NCI-H82 treated with DMSO at 0.1 percent for 48 hours (cell line): Measurements from ENCODE around the gene TTC7B.

Experiments used
- DNase-seq: peaks from one replicate; lab custom pipeline; 2025; ENCODE audit not compliant: unreplicated experiment; lab: John Stamatoyannopoulos, UW

Gene TTC7B

DNA sequence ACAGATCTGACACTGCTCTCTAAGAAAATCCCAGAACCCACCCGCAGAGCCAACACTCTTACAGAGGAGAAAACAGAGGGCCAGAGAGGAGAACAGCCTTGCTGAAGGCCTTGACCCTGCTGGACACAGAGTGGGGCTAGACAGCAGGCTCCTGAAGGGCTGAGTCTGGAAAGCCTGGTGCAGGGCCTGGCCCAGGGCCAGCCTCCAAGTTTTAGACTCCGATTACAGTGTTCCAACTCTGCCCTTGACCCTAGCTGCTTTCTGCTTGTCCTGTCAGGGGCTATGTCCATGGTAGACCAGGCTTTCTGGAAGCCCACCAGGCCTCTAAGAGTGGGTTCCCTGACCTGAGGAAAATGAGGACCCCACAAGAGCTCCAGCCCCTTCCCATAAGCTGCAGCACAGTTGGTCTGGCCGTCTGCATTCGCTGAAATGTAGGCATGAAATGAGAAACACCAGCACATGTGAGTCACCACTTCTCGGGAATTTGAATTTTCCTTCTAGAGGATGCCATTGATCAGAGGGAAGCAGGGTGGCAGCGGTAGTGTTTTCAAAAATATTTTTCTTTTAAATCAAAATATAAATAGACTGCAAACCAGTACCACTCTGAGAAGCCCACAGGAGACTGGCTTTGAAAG, 265.0 kb downstream of the TTC7B start:
- DNase-seq: no peak

DNA sequence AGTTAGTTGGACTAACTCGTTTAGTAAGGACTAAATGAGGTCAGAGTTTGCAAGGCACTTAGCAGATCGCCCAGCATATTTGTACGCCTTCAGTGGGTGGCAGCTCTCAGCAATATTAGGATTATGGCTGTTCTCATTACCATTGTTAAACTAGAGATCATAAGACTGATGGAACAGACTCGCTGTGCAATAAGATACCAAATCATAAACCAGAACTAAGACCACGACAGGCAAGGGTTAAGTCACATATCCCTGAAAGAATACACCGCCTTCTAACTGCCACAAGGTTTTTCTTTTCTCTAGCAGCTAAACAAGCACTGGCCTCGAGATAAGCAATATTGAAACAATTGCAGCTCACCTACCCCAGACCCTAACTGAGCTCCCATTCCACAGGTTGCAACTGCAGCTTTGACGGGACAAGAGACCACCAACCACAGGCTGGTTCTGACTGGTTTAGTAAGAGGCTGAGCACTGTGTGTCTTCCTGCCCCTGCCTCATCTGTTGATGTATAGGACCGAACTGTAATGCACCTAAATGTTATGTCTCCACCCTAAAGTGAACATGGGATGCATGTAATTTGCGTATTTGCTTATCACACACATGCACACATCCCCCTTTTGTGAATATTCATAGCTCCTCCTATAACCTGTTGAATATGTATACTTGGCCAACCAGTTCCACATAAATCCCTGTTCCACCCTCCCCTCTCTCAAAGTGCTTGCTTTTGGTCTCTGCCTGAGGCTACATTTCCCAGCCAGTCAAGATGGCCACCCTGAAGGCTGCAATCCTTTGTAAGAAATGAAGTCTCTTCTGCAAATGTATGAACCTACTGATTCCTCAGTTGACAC, 266.2 kb downstream of the TTC7B start:
- no peak for DNase-seq

DNA sequence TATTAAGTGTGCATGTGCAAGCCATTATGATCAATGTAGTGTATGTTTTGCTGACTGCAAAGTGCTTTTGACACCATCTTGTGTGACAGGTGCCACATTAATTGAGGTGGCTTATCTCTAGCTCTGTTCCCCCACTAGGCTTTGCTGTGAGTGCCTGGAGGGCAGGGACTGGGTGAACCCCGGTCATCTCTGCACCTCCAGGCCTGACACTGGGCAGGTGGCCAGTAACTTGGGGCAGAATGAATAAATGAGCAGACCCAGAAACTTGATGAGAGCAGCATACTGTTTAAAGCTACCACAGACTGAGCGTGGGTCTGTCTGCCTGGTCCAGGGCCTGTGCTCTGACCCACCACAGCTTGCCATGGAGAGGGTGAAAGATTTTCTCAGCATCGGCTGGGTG, 267.8 kb downstream of the TTC7B start:
- no peak for DNase-seq

DNA sequence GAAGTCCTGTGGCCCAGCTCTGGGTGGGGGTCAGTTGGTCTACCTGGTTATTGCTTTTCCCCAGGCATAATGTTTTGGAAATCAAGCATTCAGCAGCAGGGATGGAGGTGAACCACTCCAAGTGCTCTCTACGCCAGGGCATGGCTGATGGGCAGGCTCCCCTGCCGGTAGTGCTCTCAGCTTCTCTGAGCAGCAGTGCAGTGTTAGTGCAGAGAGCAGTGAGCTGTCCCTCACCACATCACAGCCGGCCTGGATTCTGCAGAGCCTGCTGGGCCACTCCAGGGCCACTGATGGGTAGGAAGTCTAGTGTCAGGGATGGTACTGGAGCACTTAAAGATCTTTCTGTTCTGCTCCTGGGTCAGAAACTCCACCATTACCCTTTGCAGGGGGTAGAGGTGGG, 268.3 kb downstream of the TTC7B start:
- no peak for DNase-seq

DNA sequence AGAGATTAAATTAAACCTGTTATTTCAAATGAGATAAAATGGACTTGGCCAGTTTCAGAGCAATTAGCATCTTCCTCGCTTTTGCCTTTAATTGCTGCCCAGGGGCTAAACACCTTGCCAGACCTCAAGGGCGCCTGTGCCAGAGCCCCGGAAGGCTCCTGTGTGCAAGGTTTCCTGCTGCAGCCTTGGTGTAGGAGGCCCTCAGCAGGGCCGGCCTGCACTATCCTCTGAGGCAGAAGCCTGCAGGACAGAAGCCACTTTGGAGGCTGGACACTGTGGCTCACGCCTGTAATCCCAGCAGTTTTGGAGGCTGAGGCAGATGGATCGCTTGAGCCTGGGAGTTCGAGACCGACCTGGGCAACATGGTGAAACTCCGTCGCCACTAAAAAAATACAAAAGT, 269.0 kb downstream of the TTC7B start:
- no peak for DNase-seq

DNA sequence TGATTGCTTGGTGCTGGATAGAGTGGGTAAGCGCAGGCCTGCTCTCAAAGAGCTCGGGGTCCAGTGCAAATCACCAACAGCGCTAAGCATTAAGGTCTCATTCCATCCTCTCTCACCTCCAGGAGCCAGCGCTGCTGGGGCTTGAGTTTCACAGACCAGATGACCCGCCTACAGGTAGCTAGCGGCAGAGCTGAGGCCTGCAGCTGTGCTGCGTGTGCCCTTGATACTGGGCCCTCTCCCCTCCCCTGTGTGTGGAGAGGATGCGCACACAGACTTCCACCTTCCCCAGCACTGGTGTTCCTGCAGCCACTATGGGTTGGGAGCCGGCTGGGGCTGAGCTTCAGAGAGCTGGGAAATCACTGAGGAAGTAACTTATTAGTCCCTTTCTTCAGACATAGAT, 269.5 kb downstream of the TTC7B start:
- no peak for DNase-seq

DNA sequence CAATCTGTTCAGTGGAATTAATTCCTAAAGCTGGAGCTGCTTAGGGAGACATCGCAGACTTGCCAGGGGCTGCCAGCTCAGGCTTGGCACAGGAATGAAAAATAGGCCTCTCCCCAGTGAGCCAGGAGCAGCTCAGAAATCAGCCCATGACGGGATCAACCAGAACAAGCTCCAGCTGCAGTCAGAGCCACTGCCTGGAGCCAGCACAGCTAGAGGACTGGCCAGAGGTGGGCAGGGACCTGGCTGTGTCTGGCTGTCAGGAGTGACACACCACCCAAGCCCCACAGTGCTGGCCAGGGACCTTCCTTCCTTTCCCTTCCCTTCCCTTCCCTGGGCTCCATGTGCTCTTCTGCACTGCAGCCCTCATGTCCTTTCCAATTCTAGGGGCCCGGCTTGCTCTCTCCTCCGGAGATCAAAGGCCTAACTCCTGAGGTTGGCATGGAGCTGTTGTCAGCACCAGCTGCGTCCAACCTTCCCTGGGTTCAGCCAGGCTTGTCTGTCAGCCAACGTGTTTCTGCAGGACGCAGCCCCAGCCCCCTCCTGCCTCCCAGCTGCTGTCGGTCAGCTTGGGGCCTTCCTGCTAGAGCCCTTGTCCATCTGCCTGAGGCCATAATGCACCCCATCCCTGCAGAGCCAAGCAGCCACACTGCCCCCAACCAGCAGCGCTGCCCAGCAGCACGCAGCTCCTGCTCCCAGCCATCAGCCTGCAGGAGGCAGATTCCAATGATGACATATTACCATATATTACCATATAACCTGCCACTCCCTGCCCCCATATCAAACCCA, 270.1 kb downstream of the TTC7B start:
- DNase-seq: no peak

DNA sequence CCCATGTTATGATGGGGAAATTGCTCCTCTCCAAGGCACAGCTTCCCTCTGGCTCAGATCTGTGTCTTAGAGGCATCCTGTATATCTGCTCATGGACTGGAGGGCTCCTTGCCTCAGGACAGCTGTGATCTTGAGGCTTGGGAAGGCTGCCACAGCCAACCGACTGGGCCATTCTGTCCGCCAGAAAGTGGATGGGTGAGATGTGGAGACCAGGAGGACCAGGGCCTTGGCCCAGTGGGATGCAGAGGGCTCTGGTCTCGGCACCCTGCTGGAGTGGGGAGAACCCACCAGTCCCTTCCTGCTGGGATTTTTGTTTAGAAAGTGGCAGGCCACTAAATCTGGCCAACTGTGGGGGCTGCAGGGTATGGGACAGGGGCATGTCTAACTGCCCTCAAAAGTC, 270.8 kb downstream of the TTC7B start:
- no peak for DNase-seq

DNA sequence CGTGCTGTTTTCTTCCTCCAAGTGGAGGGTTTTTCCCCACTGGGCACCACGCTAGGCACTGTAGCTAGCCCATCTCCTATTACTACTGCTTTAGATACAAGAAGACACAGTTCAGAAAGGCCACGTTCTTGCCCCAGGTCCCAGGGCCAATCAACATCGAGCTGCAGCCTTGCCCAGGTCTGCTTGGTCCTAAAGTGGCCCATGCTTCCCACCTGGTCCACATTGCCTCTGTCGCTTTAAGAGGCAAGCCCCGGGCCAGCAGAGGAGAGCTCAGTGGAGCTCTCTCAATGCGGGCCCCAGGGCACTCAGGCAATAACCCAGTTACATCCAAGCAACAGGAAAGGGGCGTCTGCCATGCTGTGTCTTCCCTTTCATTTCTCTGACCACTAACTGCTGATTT, 271.3 kb downstream of the TTC7B start:
- DNase-seq: no peak

DNA sequence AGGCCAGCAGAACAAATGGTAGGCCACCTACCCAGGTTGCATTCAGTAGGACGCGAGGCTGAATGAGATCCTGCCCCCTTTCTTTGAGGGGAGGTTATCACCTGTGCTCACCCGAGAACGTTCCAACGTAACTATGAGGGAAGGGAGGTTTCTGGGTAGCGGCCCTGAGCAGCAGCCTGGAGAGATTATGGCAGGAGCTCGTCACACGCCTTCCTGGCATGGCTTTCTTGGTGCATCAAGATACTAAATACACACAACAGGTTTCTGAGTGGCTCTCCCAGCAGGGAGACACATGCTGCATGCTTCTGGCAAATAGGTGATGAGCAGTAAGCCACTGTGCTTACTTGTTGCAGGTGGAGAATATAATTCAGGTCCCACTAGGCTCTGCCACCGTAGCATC, 271.7 kb downstream of the TTC7B start:
- no peak for DNase-seq

DNA sequence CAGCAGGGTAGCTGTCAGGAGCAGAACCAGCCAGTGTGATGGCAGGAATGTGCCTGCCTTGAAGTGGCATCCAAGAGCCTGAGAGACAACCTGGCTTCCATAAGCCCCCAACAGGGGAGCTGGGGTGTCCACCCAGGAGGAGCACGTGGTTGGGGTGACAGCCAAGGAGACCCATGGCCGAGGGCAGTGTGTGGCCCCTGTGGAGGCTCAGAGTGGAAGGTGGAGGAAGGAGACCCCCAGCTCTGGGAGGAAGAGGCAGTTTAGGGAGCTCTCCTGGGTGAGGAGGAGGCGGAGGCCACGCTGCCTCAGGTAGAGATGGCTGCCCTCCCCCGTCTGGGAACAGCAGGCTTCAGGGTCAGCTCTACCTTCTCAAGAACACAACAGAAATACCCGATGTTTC, 272.4 kb downstream of the TTC7B start:
- no peak for DNase-seq

DNA sequence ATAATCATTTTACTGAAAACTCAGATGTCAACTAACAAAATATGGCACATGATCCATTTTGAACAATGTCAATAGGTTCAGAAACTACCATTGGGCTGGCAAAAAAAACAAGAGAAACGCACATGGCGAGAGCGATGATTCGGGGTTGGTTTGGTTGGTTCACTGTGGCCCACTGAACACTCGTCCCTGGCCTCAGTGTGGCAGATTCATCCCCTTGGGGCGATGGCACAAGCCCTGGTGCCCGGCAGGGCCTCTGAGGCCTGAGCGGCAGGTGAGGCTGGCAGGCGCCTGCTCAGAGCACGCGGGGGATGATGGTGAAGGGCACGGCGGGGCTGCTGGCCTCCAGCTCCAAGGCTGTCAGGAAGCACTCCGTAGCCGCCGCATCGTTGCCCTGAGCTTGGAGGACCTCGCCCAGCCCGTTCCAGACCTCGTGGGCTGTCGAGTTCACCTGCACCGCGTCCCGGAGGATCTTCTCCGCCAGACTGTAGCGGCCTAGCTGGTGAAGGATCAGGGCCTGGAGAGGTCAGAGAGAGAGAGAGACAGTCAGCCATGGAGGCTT, 275.1 kb downstream of the TTC7B start:
- DNase-seq: no peak

DNA sequence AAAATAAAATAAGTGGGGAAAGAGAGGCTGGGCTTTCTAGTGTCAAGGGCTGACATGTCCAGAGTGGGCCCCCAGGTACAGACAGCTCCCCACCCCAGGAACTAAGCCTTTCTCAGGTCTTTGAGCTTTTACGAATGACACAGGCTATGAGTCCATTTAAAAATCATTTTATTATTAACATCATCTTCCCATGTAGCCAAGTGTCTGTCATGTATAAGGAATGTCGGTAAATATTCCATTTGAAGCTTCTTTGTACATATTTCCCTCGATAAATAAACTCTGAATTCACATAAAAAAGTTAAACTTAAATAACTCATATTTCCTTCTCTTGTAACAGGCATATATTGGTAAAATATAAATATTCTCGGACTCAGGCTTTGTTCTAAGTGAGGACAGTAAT, 275.8 kb downstream of the TTC7B start:
- no peak for DNase-seq

DNA sequence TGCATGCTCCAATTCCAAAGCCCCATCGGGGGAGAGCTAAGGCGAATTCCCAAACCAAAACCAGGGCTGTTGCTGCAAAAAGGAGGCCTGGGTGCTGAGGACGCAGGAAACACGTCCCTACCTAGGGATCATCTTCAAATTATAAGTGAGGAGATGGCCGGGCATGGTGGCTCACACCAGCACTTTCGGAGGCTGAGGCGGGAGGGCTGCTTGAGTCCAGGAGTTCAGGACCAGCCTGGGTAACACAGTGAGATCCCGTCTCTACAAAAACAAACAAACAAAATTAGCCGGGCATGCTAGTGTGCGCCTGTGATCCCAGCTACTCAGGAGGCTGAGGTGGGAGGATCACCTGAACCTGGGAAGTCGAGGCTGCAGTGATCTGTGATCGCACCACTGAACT, 276.2 kb downstream of the TTC7B start:
- no peak for DNase-seq

DNA sequence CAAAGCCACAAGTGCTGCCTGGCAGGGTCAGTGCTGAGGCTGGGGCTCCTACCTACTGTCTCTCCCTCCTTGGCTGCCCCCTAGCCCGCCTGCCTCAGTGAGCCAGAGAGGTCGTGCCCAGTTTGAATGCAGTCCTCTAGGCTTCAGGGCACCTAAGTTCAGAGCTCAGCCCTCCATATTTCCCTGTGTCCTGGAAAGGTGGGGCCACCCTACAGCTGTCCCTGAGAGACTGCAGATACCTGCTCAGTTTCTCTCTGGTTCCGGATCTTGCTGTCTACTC, 276.8 kb downstream of the TTC7B start:
- no peak for DNase-seq

DNA sequence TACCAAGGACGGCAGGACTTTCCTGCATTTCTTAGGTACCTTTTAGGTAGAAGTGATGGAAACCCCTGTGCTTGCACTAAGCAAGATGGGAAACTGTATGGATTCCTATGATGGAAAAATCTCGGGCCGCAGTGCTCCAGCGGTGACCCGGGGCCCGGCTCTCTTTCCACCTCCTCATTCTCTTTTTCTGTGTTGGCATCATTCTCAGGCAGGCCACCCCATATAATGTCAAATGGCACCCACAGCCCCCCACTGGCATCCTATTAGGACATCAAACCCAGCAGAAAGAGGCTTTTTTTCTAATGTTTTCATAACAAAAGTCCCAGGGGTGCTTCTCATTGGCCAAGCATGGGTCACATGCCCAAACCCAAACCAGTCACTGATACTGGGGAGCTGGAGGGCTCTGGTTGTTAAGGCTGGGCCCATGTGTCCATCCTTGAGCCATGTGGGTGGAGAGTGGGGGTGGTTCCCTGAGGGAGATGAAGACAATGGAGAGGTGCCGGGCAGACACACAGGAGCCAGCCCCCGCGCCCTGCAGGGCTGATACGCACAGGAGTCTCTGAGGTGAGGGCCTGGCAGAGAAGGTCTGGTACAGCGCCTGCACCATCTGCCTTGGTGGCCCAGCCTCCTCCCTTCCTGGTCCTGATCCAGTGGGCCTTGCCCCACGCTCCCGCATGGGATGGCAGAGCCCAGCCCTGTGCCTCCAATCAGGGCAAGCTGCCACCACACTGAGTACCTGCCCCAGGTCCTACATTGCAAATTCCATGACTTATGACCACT, 277.3 kb downstream of the TTC7B start:
- DNase-seq: no peak

DNA sequence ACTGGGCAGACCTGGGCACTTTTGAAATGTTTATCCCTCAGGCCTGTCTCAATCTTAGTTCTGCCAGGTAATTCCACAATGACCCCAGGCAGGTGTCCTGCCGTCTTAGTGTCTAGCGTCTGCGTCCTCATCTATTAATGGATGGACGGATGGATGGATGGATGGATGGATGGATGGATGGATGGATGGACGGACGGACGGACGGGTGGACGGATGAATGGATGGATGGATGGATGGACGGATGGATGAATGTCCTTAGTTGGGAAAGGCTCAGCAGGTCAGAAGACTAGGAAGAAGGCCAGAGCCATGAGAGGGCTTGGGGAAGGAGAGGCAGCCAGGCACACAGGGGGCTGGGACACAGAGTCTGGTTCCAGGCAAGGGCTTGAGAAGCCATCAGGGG, 278.1 kb downstream of the TTC7B start:
- DNase-seq: no peak

DNA sequence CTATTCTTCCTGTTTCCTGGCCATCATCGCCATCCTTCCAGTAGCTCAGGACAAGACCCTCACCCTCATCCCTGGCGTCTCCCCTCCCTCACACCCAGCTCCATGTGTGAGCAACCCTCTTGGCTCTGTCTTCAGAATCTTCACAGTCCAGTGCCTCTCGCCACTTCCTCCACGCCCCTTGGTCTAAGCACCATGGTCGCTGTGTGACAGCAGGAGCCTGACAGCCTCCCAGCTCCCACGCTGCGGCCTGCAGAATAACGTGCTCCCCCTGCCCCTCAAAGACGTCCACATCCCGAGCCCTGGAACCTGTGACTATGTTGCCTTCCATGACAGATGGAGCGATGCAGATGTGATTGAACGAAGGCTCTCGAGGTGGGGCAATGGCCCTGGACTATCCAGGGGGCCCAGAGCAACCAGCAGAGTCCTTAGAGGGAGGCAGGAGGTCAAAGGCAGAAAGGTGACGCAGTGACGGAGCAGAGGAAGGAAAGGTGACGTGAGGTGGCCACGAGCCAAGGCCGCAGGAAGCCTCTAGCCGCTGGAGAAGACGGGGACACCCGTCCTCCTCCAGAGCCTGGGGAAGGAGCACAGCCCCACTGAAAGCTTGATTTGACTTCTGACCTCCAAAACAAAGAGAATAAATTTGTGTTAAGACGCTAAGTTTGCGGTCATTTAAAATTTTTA, 279.6 kb downstream of the TTC7B start:
- DNase-seq: no peak

DNA sequence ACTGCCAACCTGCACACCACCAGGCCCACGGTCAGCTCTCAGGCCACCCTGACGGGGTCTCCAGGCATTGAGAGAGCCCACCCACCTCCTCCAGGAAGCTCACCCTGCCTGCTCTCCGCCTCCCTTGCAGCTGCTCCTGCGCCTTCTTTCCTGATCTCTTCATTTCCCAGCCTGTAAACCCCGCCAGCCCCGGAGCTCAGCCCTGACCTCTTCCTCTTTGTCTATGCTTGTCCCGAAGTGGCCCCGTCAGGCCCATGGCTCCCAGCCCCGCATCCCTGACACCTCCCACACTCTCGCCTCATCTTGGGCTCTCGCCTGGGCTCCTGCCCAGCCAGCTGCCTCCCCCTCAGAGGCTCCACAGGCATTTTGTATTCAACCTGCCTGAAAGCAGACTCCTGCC, 280.1 kb downstream of the TTC7B start:
- DNase-seq: no peak

DNA sequence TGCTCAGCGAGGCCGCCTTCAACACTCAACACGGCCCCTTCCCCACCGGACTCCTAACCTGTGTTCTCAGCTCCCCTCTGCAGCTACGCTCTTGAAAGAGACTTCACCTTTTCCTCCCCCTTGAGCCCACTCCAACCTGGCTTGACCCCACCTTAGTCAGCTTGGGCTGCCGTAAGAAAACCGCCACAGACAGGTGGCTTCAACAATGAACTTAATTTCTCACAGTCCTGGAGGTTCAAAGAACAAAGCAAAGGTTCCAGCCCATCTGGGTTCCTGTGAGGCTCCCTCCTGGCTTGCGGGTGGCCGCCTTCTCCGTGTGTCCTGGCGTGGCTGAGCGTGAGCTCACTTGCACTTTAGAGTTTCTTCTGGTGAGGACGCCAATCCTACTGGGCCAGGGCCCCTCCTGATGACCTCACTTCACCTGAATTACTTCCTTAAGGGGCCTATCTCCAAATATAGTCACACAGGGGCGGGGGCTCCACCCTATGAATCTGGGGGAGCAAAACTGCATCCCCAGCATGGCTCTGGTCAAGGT, 280.6 kb downstream of the TTC7B start:
- no peak for DNase-seq
